ENCODE measurements around the gene PCNT.
A peak's percentile ranks its signal among the peaks of the same experiment; 100 is the strongest.

GRCh38 chr21:46295996-46296752 is 27.8 kb upstream of the PCNT start:
- TF ChIP-seq POLR2A (IDR thresholded peaks at IDR 0.05) (no peak), CTCF (IDR thresholded peaks at IDR 0.05 in 8 of 11, conservative IDR thresholded peaks at IDR 0.05 in 3 of 11) (no peak), POLR2AphosphoS5 (IDR thresholded peaks at IDR 0.05) (peak; percentile 25 to 69 (median 65))

Measured in spleen (tissue), 7 donors.